GM19463 (cell line): Measurements from ENCODE around the gene KIAA1671.
"Not testable (repeated sequence)": the region's sequence is repeated elsewhere in the genome, so short reads cannot be mapped to it uniquely, and the experiment has no call there.

Source experiments
- ATAC-seq: cut with Tn5 transposase; IDR thresholded peaks from one replicate; pipeline ENCODE4 v1.9.1; 2021; ENCODE audit warnings: mild to moderate bottlenecking, moderate library complexity; ENCODE audit not compliant: unreplicated experiment

Gene KIAA1671

DNA sequence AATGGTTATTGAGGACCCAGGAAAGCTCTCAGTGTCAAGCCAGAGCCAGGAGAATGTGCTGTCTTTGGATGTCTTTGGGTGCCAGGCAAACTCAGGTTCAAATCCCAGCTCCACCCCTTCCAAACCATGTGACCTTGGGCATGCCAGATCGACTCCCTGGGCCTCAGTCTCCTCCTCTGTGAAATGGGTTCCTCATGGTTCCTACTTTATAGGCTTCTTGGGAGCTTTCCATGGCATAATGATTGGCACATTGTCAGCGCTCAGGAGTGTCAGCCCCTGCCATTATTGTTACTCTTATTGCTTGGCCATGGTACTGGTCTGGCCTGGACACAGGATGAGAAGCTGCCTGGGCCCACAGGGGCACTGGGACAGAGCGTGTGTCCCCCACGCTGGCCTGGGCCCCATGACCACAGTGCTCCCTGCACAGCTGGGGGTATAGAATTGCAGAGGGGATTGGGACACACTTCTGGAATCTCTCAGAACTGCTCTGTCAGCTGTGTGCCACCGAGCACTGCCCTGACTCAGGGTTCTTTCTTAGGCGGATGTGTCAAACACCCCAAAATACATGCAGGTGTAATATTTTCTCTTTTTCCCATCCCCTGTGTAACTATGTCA lies 209.5 kb downstream of the KIAA1671 start:
- no peak for ATAC-seq

DNA sequence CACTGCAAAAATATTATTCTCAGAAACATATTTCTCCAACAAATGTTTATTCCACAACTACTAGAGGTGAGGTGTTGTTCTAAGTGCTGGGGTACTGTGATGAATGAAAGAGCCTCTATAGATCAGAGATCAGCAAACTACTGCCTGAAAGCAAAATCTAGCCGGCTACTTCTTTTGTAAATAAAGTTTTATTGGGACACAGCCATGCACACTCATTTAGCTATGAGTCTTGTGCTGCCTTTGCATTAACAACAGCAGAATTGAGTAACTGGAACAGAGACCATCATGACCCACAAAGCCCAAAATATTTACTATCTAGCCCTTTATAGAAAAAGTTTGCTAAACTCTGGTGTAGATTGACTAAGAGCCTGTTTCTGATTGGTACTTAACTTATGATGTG lies 210.0 kb downstream of the KIAA1671 start:
- ATAC-seq, result no peak

DNA sequence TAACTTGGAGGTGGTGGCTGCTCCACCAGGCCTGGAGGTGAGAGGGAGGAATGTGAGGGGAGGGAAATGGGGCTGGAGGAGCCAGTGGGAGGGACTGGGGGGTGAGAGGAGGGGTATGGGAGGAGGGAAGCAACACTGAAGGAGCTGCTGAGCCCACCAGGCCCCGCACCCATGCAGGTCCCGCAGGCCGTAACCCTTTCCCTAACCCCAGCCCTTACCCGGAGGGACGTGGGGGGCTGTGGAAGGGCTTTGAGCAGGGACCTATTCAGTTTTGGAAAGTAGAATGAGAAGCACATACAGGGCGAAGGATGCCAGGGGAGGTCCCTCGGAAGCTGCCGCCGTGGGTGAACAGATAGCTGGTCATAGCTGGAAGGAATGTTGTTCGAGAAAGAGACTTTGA lies 213.3 kb downstream of the KIAA1671 start:
- ATAC-seq, result no peak

DNA sequence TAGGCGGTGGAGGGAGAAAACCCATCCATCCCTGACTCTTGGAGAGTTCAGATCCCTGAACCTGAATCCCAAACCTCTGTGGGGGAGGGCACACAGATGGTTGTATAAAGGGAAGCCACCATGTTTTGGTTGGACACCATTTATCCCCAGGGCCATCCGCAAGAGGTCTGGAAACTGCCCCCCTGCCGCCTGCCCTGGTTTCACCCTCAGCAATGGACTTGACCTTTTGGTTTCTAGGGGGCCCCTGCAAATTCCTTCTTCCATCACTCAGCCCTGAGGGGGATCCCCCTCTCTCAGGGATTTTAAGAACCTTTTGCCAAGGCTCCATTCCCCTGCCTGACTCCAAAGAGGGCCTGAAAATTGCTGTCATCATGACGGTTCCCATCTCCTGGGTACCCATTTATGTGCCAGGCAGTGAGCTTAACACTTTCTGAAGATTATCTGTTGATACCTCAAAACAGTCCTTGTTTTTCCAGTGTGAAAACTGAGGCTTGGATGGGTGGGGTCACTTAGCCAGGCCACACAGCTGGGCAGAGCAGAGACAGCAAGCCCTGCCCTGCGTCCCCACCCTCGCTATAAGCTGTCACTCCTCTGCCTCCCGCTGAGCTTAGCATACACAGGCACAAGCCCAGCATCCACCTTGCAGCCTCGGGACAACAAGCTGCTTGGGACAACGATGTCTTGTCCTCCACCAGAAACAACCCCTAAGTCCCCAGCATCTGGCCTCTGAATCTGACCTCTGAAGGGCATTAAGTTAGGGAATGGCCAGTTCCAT lies 213.9 kb downstream of the KIAA1671 start:
- no peak for ATAC-seq

DNA sequence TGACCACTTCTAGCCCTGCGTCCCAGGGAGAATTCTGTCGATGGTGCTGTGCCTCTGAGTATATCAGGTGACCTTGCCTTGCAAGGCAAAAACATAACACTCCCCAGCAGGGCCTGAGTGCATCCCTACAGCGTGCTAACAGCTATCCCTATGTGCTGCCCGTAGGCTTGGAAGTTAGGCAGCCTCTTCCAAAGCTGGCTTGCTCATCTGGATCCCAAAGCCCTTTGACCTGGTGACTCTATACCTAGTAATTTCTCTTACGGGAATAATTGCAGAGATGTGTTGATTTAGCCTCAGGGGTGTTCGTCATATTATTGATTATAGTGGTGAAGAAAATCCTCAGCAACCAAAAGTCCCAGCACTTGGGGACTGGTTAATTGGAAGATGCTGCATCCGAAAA lies 214.6 kb downstream of the KIAA1671 start:
- ATAC-seq, result no peak

DNA sequence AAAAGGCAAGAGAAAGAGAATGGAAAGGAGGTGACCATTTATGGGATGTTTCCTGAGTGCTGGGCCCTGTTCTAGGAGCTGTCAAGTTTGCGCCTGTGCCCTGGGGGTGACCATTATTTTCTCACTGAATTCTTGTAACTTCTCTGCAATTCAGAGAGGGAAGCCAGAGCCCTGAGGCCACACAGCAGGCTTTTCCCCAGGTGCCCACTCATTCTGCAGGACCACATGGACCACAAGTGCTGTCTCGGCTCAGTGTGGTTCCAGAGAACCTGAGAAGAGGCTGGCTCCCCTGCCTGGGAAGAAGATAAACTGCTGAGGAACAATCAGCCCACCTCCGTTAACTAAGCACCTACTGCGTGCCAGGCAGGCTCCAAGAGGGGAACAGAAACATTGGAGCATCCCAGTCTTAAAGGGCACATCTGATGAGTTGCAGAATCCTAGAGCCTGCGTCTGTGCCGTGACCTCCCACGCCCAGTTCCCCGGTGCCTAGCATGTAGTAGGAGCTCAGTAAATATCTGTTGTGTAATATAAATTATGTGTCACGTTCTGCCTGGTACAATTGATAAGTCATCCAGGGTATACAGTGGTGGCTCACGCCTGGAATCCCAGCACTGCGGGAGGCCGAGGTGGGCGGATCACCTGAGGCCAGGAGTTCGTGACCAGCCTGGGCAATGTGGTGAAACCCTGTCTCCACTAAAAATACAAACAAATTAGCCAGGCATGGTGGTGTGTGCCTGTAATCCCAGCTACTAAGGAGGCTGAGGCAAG lies 215.5 kb downstream of the KIAA1671 start:
- no peak for ATAC-seq

DNA sequence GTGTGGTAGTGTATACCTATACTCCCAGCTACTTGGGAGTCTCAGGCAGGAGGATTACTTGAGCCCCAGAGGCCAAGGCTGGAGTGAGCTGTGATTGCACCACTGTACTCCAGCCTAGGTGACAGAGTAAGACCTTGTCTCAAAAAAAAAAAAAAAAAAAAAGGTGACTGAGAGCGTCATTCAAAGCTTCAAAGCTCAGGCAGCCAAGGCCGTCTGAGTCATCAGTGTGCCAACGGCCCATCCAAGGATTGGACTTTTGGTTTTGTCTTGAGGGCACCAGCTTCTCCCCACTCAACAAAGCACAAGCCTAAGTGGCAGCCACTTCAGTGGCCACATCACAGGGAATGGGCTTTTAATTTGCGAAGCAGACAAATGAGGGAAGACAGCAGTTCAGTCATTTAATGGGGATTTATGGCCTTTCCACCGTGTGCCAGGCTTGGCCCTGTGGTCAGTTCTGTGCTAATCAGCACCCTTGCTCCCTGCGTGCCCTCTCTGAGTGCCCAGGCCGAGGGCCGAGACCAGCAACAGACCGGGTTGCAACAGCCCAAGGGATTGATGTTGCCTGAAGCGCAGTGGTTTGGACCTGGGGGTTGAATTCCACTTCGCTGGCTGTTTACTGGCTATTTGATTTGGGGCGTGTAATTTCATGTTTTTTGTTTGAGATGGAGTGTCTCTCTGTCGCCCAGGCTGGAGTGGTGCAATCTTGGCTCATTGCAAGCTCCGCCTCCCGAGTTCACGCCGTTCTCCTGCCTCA lies 216.9 kb downstream of the KIAA1671 start:
- ATAC-seq, result no peak

DNA sequence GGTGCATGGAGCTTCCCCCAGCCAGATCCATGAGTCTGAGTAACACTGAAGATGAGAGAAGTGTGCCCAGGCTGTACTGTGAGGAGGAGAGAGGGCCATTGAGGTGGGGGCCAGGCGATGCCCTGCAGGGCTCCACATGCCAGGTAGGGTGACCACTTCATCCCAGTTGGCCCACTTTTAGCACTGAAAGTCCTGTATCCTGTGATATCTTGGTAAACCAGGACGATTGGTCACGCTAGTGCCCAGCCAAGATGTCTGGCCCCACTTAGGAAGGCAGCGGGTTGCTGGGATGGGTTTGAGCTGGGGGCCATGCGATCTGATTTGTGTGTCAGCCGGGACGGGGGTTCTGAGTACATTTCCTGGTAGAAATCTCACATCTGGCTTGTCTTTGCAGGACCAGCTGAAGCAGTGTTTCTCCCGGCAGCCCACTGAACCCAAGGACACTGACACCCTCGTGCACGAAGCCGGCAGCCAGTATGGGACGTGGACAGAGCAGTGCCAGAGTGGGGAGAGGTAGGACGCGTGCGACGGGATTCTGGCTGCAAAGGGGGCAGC lies 218.0 kb downstream of the KIAA1671 start:
- no peak for ATAC-seq

DNA sequence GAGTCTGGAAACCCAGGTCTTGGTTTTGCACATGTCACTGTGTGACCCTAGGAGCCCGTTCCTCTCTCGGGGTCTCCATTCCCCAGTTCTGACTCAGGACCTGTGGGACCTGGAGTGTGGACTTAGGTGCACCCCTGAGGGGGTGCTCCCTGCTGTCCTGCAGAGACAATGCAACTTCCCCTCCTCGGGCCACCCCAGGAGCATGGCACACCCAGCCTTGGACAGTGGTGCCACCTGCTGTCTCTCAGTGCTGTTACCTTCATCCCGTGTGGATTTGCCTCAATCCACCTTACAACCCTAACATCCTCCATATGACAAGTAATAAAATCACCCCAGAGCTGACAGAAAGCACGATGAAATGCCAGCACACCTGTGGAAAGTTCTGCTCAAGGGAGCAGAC lies 219.6 kb downstream of the KIAA1671 start:
- no peak for ATAC-seq

DNA sequence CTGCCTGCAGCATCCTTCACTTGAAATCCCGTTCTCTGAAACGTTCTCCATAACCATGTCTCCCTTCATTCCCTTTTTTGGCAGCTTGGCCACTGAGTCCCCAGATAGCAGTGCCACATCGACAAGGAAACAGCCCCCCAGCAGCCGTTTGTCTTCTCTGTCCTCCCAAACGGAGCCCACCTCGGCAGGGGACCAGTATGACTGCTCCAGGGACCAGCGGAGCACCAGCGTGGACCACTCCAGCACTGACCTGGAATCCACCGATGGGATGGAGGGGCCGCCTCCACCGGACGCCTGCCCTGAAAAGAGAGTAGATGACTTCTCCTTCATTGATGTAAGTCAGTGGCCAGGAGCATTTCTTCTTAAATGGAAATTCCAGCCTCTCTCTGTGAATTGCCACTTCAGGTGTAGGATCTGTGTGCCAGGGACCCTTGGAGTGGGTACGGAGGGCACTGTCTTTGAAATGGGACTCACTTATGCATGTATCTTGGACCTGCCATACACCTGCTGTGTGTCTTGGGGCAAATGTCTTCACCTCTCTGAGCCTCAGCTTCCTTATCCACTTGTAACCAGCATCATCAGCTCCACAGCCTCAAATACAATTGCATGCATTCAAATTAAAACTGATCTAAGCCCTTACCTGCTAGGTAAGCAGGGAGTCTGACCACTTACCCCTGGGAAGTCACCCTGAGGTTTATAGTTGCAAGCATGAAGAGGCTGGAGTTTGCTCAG lies 221.8 kb downstream of the KIAA1671 start:
- ATAC-seq, result no peak

DNA sequence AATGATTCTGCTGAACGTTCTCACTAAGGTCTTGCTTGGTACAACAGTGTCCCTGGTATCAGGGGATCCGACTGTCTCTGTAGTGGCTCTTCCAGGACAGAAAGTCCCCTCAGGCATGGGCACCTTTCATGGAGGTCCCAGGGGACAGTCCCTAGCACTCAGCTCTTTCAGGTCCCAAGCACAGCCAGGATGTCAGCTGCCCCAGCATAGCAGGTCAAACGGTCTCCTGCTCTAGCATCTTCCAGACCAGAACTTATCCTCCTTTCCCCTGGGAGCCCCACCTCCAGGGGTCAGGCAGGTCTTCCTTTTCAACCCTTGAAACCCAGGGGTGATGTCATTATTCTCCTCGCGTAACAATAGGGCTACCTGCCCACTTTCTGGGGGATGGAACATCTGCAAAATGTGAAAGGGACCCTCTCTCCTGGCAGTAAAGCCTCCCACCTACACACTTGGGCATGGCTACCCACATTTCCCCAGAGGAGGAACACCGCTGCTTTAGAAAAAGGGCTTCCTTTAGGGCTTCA lies 222.4 kb downstream of the KIAA1671 start:
- ATAC-seq, result no peak

DNA sequence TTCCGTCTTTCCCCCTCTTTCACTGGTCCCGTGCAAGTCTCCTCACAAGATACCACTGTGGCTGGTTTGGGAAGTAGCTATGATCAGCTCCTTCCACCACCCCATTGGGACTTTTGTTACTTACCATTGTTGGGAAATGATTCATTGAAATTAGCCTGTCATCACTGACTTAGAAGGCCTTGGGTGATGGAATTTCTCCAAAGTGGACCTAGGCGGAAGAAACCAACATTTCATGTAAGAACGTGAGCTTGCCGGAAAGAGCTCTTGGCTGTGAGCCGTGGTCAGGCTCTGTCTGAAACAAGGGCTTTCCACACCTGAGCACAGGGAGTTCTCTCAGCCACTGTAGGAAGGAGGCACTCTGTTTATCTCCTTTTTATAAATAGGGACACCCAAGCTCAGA lies 223.7 kb downstream of the KIAA1671 start:
- no peak for ATAC-seq

DNA sequence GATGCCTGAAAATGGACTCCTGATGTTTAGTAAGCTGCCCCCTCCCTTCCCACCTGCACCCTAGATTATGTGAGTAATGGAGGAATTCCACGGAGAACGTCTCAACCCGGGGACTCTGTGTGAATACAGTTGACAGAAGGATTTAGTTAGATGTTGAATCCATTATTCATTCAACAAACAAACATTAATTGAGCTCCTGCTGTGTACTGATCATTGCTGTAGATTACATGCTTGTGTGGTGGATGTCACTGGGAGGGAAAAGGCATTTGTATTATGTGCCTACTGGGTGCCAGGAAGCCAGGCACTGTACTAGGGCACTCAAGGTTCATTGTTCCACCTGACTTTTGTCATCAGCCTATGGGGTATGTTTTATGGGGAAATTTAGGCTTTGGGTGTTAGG lies 224.3 kb downstream of the KIAA1671 start:
- ATAC-seq, result no peak

DNA sequence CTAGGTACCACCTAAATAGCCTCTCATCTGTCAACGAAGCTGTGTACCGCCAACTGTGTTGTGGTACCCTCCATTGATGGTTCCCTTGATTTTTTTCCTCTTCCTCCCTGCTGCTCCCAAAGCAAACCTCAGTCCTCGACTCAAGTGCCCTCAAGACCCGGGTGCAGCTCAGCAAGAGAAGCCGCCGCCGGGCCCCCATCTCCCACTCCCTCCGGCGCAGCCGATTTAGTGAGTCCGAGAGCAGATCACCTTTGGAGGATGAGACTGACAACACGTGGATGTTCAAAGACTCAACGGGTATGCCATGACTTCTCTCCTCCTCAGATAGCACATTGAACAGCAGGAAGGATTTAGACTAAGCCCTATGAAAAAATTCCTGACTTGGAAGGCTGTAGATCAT lies 224.7 kb downstream of the KIAA1671 start:
- no peak for ATAC-seq

DNA sequence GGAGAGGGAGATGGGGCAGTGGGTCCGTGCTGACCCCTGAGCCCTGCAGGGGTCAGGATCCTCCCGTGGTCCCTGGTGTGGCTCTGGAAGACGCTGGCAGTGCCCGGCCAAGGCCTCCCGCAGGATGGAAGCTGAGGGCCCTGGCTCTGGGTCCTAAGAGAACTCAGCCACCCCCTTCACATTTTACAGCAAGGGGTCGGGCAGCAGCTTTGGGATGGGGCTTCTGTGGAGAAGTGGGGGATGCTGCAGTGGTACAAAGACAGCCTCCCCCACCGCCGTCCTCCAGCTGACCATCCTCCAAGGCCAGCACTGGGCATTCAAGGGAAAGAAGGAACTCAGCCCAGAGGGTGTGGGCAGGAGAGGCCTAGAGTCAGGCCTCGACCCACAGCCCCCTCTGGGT lies 225.4 kb downstream of the KIAA1671 start:
- ATAC-seq, result no peak

DNA sequence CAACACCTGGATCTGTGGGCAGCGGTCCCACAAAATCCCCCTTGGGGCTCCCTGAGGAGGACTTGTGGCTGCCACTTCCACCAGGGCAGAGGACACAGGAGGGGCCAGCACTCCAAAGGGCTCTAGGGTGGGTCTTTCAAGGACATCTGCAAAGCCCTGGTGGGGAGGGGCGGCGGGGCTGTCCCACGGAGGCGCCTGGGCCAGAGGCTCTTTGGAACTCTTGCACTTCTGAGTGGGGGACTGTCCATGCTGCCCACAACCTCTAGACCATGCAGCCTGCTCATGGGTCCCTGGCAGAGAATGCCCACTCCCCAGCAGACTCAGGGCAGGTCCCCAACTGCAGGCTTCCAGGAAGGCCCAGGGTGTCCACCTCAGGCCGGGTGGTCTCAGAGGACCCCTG lies 225.8 kb downstream of the KIAA1671 start:
- not testable (repeated sequence) for ATAC-seq

DNA sequence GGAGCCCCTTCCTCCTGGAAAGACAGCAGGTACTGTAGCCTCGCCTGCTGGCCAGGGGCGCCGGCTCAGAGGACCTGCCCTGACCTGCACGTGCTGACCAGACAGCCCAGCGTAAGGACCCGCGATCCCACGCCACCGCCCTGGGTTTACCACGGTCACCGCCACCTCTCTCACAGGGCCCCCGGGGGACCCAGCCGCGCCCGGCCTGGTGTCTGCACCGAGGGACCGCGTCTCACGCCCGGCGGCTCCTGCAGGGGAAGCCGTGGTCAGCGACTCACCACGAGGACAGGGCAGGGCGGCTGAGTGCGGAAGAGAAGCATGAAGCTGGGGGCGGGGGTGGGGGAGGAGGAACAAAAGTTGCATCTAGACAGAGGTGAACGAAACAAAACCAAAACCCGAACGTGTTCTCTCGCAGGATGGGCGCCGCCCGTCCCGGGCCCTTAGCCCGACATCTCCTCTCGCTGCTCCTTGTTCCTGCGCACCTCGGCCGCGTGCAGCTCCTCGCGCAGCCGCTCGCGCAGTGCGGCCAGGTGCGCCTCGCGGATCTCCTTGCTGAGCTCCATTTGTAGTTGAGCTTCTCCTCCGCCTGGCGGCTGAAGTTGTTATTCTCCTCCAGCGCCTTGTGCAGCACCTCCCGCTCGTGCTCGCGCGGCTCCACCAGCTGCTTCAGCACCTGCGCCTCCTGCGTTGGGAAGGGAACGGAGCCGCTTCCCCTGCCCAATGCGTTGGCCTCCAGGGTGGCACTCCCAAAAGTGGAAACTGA lies 226.5 kb downstream of the KIAA1671 start:
- ATAC-seq, result not testable (repeated sequence)

DNA sequence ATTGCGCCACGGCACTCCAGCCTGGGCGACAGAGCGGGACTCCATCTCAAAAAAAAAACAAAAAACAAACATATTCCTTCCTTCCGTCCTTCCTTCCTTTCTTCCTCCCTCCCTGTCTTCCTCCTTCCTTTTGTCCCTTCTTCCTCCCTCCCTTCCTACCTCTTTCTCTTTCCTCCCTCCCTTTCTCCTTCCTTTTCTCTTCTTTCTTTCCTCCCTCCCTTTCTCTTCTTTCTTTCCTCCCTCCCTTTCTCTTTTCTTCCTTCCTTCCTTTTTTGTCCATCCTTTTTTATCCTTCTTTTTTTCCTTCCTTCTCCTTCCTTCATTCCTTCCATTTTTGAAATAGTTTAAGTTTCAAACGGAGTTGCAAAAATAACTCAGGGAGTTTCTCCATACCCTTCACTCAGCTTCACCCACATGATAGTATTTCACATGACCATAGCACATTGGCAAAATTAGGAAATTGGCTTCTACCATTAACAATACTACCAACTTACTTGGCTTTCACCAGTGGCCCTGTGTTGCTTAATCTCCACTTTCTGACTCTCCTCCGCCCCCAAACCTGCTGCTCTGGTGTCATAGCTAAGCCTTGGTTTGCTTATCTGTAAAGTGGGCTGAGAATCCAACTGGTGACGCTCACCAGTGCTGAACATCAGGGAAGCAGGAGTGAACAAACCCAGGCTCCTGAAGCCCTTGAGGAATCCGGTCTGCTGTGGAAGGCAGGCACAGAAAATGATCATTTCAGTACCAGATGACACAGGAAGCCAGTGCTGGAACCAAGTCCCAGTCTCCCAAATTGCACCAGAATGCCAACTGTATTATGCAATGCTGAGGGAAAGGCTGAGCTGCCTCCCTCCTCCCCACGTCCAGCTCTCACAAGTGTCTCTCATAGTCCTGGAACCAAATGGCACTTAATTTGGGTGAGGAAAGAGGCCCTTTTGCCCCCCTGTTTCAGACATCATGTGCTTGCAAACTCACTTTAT lies 229.9 kb downstream of the KIAA1671 start:
- ATAC-seq, result no peak
